IMR-90 (cell line): ENCODE data around the gene SIRPB1. TPM values are rescaled to one million over a fixed set of nuclear protein-coding genes. Genes with fewer than 3 reads are reported as not detected.

ENCODE experiments used
- ATAC-seq: fragments of 200-7000 bp; cut with Tn5 transposase; 2 replicates; pipeline ENCODE4 v1.9.1; 2020; ENCODE audit warnings: low read depth, mild to moderate bottlenecking, moderate library complexity
- BruUV-seq: library from RNA; stranded (reverse); fragments of 400-500 nt; replicated peaks from 2 replicates; lab custom pipeline; 2021; lab: Mats Ljungman, UMichigan
- CTCF ChIA-PET: fragments of 300-600 bp; formaldehyde crosslinking; extraction: SDS; loops from one replicate; lab custom pipeline; 2021; ENCODE audit warnings: antibody characterized with exemption; lab: Yijun Ruan, JAX
- POLR2A ChIA-PET: fragments of 300-600 bp; sonication (Branson Sonifier 250); formaldehyde crosslinking; loops from one replicate; lab custom pipeline; 2022; ENCODE audit warnings: antibody characterized with exemption; ENCODE audit not compliant: unreplicated experiment; lab: Charles Lee
- DNase-seq: peaks from one replicate; pipeline ENCODE4 v3.0.0; 2013
- H2AFZ ChIP-seq: replicated peaks from 2 replicates; pipeline ENCODE3; 2013; ENCODE audit warnings: low read length, mild to moderate bottlenecking; ENCODE audit not compliant: poor library complexity
- H2AK5ac ChIP-seq: 2 replicates; pipeline ENCODE4 v1.6.1; 2013; ENCODE audit warnings: low read depth, low read length, inconsistent platforms
- H2AK9ac ChIP-seq: replicated peaks from 2 replicates; pipeline ENCODE3; 2013; ENCODE audit warnings: mild to moderate bottlenecking, low read depth, low read length, moderate library complexity; ENCODE audit not compliant: poor library complexity
- H2BK120ac ChIP-seq: 2 replicates; pipeline ENCODE4 v1.6.1; 2013; ENCODE audit warnings: low read depth, low read length, inconsistent platforms
- H2BK15ac ChIP-seq: 3 replicates; pipeline ENCODE4 v1.6.1; 2013; ENCODE audit warnings: low read depth, low read length, inconsistent platforms
- H2BK20ac ChIP-seq: 2 replicates; pipeline ENCODE4 v1.6.1; 2013; ENCODE audit warnings: low read depth, mild to moderate bottlenecking, inconsistent platforms, low read length, moderate library complexity
- H2BK5ac ChIP-seq: 2 replicates; pipeline ENCODE4 v1.6.1; 2013; ENCODE audit warnings: mild to moderate bottlenecking, low read depth, low read length, inconsistent platforms; ENCODE audit not compliant: poor library complexity, severe bottlenecking
- H3K14ac ChIP-seq: replicated peaks from 2 replicates; pipeline ENCODE4 v1.6.1; 2013; ENCODE audit warnings: low read depth, low read length, inconsistent platforms
- H3K18ac ChIP-seq: 2 replicates; pipeline ENCODE4 v1.6.1; 2013; ENCODE audit warnings: low read depth, low read length, control low read depth
- H3K23ac ChIP-seq: 2 replicates; pipeline ENCODE4 v1.6.1; 2013; ENCODE audit warnings: low read depth, low read length, inconsistent platforms
- H3K27ac ChIP-seq: 2 replicates; pipeline ENCODE4 v1.5.1; 2013; ENCODE audit warnings: mild to moderate bottlenecking, control low read depth, low read length; ENCODE audit not compliant: insufficient read depth
- H3K27me3 ChIP-seq: 2 replicates; pipeline ENCODE4 v1.6.1; 2013; ENCODE audit warnings: low read length; ENCODE audit not compliant: control insufficient read depth, insufficient read depth
- H3K36me3 ChIP-seq: 2 replicates; pipeline ENCODE4 v1.6.1; 2013; ENCODE audit warnings: low read length, mixed read lengths; ENCODE audit not compliant: control insufficient read depth, insufficient read depth
- H3K4ac ChIP-seq: 2 replicates; pipeline ENCODE4 v1.6.1; 2013; ENCODE audit warnings: low read depth, low read length, inconsistent platforms
- H3K4me1 ChIP-seq: 2 replicates; pipeline ENCODE4 v1.6.1; 2013; ENCODE audit warnings: low read length, mixed read lengths; ENCODE audit not compliant: control insufficient read depth, insufficient read depth
- H3K4me2 ChIP-seq: 2 replicates; pipeline ENCODE4 v1.6.1; 2013; ENCODE audit warnings: low read depth, mild to moderate bottlenecking, control low read depth, low read length, moderate library complexity
- H3K4me3 ChIP-seq: 2 replicates; pipeline ENCODE4 v1.5.1; 2013; ENCODE audit warnings: low read depth, mild to moderate bottlenecking, control low read depth, low read length, moderate library complexity; ENCODE audit not compliant: insufficient read depth
- H3K56ac ChIP-seq: 2 replicates; pipeline ENCODE4 v1.6.1; 2013; ENCODE audit warnings: low read length, inconsistent platforms; ENCODE audit not compliant: insufficient read depth; ENCODE audit errors: extremely low read depth
- H3K79me1 ChIP-seq, 2 experiments: 2 replicates each; pipeline ENCODE4 v1.6.1; 2013; ENCODE audit warnings: low read length in 2 of 2, inconsistent platforms in 1 of 2, low read depth in 1 of 2
- H3K9ac ChIP-seq: 2 replicates; pipeline ENCODE4 v1.6.1; 2013; ENCODE audit warnings: low read depth, low read length, control low read depth
- H3K9me1 ChIP-seq: 2 replicates; pipeline ENCODE4 v1.6.1; 2013; ENCODE audit warnings: low read length, inconsistent platforms; ENCODE audit not compliant: insufficient read depth
- H3K9me3 ChIP-seq: 2 replicates; pipeline ENCODE4 v1.6.1; 2013; ENCODE audit warnings: low read length; ENCODE audit not compliant: control insufficient read depth, insufficient read depth
- H4K20me1 ChIP-seq: 2 replicates; pipeline ENCODE4 v1.6.1; 2013; ENCODE audit warnings: low read length, inconsistent platforms; ENCODE audit not compliant: insufficient read depth
- H4K5ac ChIP-seq: 2 replicates; pipeline ENCODE4 v1.6.1; 2013; ENCODE audit warnings: mild to moderate bottlenecking, low read depth, low read length, control low read depth
- H4K8ac ChIP-seq, 2 experiments: 2 replicates each; pipeline ENCODE4 v1.6.1; 2013; ENCODE audit warnings: low read depth in 2 of 2, low read length in 2 of 2, control low read depth in 1 of 2, inconsistent platforms in 1 of 2
- H4K91ac ChIP-seq: 2 replicates; pipeline ENCODE4 v1.6.1; 2013; ENCODE audit warnings: low read depth, low read length, inconsistent platforms; ENCODE audit not compliant: insufficient read depth
- CEBPB ChIP-seq: IDR thresholded peaks from 2 replicates; pipeline ENCODE4 v1.6.1; 2012; ENCODE audit warnings: low read depth, low read length, improper control_type of control experiment
- CHD1 ChIP-seq: IDR thresholded peaks from 2 replicates; pipeline ENCODE4 v1.6.1; 2012; ENCODE audit warnings: low read depth, low read length, improper control_type of control experiment
- MAFK ChIP-seq: IDR thresholded peaks from 2 replicates; pipeline ENCODE4 v1.6.1; 2012; ENCODE audit warnings: low read depth, low read length, improper control_type of control experiment
- MXI1 ChIP-seq: IDR thresholded peaks from 2 replicates; pipeline ENCODE4 v1.6.1; 2012; ENCODE audit warnings: low read depth, mild to moderate bottlenecking, low read length, moderate library complexity, borderline replicate concordance
- NFE2L2 ChIP-seq: fragments of 150-350 bp; IDR thresholded peaks from 2 replicates; pipeline ENCODE4 v1.6.1; 2016; ENCODE audit warnings: low read depth, mild to moderate bottlenecking, low read length
- POLR2A ChIP-seq: IDR thresholded peaks from 2 replicates; pipeline ENCODE4 v1.6.1; 2012; ENCODE audit warnings: mild to moderate bottlenecking, low read depth, low read length
- RFX5 ChIP-seq: IDR thresholded peaks from 2 replicates; pipeline ENCODE4 v1.8.0; 2012; ENCODE audit warnings: low read depth, mild to moderate bottlenecking, low read length, moderate library complexity
- WGBS, 2 experiments: methylation state at CpG; one replicate each; pipeline versions ENCODE4 v1.1.5 to v1.1.7; 2013; ENCODE audit warnings: missing lambda C conversion rate in 2 of 2; ENCODE audit not compliant: insufficient read length in 1 of 2; ENCODE audit errors: extremely low coverage in 2 of 2; 5-methylcytosine and 5-hydroxymethylcytosine counted together
- dilution Hi-C: fragments of 300-500 bp; cut with HindIII; formaldehyde crosslinking; loops from one replicate; pipeline ENCODE4 v1.14.3; 2018; ENCODE audit warnings: low sequenced_read_pairs; ENCODE audit not compliant: unreplicated experiment
- in situ Hi-C: fragments of 300-500 bp; cut with MboI; formaldehyde crosslinking; loops from 3 replicates; pipeline ENCODE4 v1.14.3; 2019; ENCODE audit warnings: low sequenced_read_pairs, inconsistent platforms, mixed read lengths
- intact Hi-C: fragments of 100-400 bp; cut with micrococcal nuclease; formaldehyde crosslinking; loops from 2 replicates; pipeline ENCODE4 v1.10.0; 2022
- polyA plus RNA-seq, 3 experiments: library from polyadenylated mRNA; depleted of rRNA; stranded (reverse); fragments of >200 nt; gene quantifications; 2 replicates each; pipeline ENCODE4 v1.2.3, GENCODE V29; 2012; ENCODE audit warnings: low replicate concordance in 1 of 3
- total RNA-seq: library from RNA; depleted of rRNA; stranded (reverse); fragments of >200 nt; gene quantifications from 2 replicates; pipeline ENCODE4 v1.2.3, GENCODE V29; 2012
- TF ChIP-seq, protein P1 (sequence below): conservative IDR thresholded peaks from 2 replicates; pipeline ENCODE4 v1.5.1; 2012; ENCODE audit warnings: mild to moderate bottlenecking, low read depth, low read length, improper control_type of control experiment
- TF ChIP-seq, protein P2 (sequence below): fragments of 150-350 bp; IDR thresholded peaks from 2 replicates; pipeline ENCODE4 v1.6.1; 2017; ENCODE audit warnings: mild to moderate bottlenecking, antibody characterized with exemption, low read length, low read depth

SIRPB1 gene
- total and polyA plus RNA-seq, 2 of the 4 experiments (the other 2 are of a cell fraction), result 0.90 to 1.6 TPM

DNA sequence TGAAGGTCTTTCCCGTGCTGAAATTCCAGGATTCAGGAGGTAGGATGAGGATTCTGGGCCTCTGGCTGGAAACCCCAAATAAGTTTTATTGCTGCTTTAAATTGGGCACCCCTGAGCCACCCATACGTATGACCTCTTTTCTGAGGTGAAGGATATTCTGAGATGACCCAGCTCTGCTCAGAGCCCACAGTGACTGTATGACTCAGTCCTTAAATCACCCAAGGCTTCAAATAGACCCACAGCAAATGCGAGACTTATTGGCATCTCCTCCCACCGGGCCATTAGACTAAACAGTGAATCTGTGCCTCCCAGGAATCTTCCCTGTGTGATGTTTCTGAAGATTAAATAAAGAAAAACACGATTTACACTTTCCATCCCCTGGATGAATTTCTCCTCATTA, 28.3 kb upstream of the SIRPB1 start:
- Histone ChIP-seq H3K4ac (no peak overlapping the region), H2BK15ac (no peak overlapping the region), H3K36me3 (no peaks in the 10 kb centered on the region), H2AK5ac (no peak overlapping the region), H2BK20ac (no peak overlapping the region), H3K56ac (no peak overlapping the region), H2BK5ac (no peak overlapping the region), H4K20me1 (no peaks in the 10 kb centered on the region), H3K18ac (no peak overlapping the region), H3K4me1 (no peaks in the 10 kb centered on the region), H3K9ac (no peak overlapping the region), H2AK9ac (no peak overlapping the region), H3K27me3 (no peaks in the 10 kb centered on the region), H3K4me3 (no peak overlapping the region), H4K8ac (no peak overlapping the region), H2AFZ (no peak overlapping the region), H3K9me3 (no peaks in the 10 kb centered on the region), H3K14ac (no peak overlapping the region), H4K91ac (no peak overlapping the region), H4K5ac (no peak overlapping the region), H3K23ac (no peak overlapping the region), H3K9me1 (no peaks in the 10 kb centered on the region), H3K4me2 (no peak overlapping the region), H3K79me1 (no peaks in the 10 kb centered on the region), H3K27ac (no peak overlapping the region), H2BK120ac (no peak overlapping the region)
- CTCF ChIA-PET, result no interaction called here
- dilution Hi-C loops, result no loop called here
- no CpG with 5 or more reads among the region's 5 CpGs for WGBS, 2 experiments
- DNase-seq, result no peak
- ATAC-seq, result no peak
- POLR2A ChIA-PET, result no interaction called here
- no peak for TF ChIP-seq NFE2L2
- TF ChIP-seq, protein P1, sequence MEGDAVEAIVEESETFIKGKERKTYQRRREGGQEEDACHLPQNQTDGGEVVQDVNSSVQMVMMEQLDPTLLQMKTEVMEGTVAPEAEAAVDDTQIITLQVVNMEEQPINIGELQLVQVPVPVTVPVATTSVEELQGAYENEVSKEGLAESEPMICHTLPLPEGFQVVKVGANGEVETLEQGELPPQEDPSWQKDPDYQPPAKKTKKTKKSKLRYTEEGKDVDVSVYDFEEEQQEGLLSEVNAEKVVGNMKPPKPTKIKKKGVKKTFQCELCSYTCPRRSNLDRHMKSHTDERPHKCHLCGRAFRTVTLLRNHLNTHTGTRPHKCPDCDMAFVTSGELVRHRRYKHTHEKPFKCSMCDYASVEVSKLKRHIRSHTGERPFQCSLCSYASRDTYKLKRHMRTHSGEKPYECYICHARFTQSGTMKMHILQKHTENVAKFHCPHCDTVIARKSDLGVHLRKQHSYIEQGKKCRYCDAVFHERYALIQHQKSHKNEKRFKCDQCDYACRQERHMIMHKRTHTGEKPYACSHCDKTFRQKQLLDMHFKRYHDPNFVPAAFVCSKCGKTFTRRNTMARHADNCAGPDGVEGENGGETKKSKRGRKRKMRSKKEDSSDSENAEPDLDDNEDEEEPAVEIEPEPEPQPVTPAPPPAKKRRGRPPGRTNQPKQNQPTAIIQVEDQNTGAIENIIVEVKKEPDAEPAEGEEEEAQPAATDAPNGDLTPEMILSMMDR, result no peak
- TF ChIP-seq MXI1, result no peak
- TF ChIP-seq, protein P2, sequence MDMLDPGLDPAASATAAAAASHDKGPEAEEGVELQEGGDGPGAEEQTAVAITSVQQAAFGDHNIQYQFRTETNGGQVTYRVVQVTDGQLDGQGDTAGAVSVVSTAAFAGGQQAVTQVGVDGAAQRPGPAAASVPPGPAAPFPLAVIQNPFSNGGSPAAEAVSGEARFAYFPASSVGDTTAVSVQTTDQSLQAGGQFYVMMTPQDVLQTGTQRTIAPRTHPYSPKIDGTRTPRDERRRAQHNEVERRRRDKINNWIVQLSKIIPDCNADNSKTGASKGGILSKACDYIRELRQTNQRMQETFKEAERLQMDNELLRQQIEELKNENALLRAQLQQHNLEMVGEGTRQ, result no peak
- no peak for TF ChIP-seq MAFK
- TF ChIP-seq POLR2A, result no peak
- TF ChIP-seq RFX5, result no peak
- TF ChIP-seq CEBPB, result no peak
- no peak for TF ChIP-seq CHD1
- in situ Hi-C loops, result no loop called here
- no TSS peak for BruUV-seq
- intact Hi-C loops, result no loop called here
